NT2/D1 (cell line): Measurements from ENCODE around the gene DAPK1.

ENCODE experiments used
- DNase-seq: peaks from one replicate; pipeline ENCODE4 v3.0.0-alpha.2; 2011; ENCODE audit warnings: low read depth, low spot score
- H3K27me3 ChIP-seq: 2 replicates; pipeline ENCODE4 v1.6.0; 2011; ENCODE audit warnings: mild to moderate bottlenecking; ENCODE audit not compliant: insufficient read length, insufficient read depth
- H3K36me3 ChIP-seq: 2 replicates; pipeline ENCODE4 v1.6.1; 2011; ENCODE audit warnings: mild to moderate bottlenecking, low read length, mixed read lengths; ENCODE audit not compliant: insufficient read depth, insufficient read length
- H3K4me1 ChIP-seq: 2 replicates; pipeline ENCODE4 v1.5.1; 2011; ENCODE audit not compliant: insufficient read depth, insufficient read length
- H3K4me3 ChIP-seq: 2 replicates; pipeline ENCODE4 v1.5.1; 2011; ENCODE audit warnings: low read depth; ENCODE audit not compliant: insufficient read length
- H3K9ac ChIP-seq: 2 replicates; pipeline ENCODE4 v1.6.0; 2011; ENCODE audit warnings: low read depth; ENCODE audit not compliant: insufficient read length
- H3K9me3 ChIP-seq: 2 replicates; pipeline ENCODE4 v1.5.1; 2011; ENCODE audit warnings: mild to moderate bottlenecking, low read length; ENCODE audit not compliant: insufficient read depth
- SUZ12 ChIP-seq: IDR thresholded peaks from 2 replicates; pipeline ENCODE4 v1.6.1; 2011; ENCODE audit not compliant: insufficient read length, insufficient read depth; ENCODE audit errors: extremely low read depth
- YY1 ChIP-seq: IDR thresholded peaks from 2 replicates; pipeline ENCODE4 v1.6.1; 2011; ENCODE audit not compliant: insufficient read length, insufficient read depth
- ZNF274 ChIP-seq: IDR thresholded peaks from 2 replicates; pipeline ENCODE4 v1.6.1; 2011; ENCODE audit warnings: mild to moderate bottlenecking, low read depth, low read length

The DAPK1 gene

GRCh38 chr9:87725356-87725899, 227.8 kb downstream of the DAPK1 start:
- peak overlapping the region; percentile 24 for H3K9ac ChIP-seq
- H3K4me3 ChIP-seq = peak overlapping the region; percentile 79
- no peak for DNase-seq
- H3K4me1 ChIP-seq = no peaks in the 10 kb centered on the region
- TF ChIP-seq ZNF274 (no peak), SUZ12 (no peak), YY1 (no peak)
- no peaks in the 10 kb centered on the region for H3K9me3 ChIP-seq
- peaks cover 30% of the 10 kb centered on the region for H3K36me3 ChIP-seq
- peaks cover 15% of the 10 kb centered on the region for H3K27me3 ChIP-seq

DNA sequence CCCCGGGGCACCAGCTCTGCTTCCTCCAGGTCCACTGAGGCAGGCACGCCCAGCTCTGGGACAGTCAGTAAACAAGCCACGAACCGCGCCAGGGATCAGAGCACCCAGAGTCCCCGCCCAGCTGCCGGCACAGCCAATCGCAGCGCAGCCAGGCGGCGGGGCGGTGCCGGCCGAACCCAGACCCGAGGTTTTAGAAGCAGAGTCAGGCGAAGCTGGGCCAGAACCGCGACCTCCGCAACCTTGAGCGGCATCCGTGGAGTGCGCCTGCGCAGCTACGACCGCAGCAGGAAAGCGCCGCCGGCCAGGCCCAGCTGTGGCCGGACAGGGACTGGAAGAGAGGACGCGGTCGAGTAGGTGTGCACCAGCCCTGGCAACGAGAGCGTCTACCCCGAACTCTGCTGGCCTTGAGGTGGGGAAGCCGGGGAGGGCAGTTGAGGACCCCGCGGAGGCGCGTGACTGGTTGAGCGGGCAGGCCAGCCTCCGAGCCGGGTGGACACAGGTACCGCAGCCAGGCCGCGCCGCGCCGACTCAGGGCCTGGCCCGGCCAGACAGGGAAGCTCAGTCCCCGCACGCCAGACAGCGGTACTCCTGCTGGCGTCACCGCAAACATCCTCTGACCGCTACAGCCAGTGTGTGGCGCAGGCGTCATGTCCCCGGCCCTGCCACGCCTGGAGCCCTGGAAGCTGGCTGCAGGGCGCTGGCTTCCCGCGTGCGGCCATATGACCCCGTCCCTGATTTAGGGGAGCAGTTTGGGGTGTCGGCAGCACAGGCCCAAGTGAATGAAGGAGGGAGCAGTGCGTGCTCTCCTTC, 228.4 kb downstream of the DAPK1 start, which contains the start of gene CTSL:
Gene CTSL, plus strand, starts transcription at position 220 of the 810 bp plus-strand sequence. CDS start 1,485 bp downstream, outside the sequence.
- peaks cover 37% of the 10 kb centered on the region for H3K36me3 ChIP-seq
- peaks cover 13% of the 10 kb centered on the region for H3K27me3 ChIP-seq
- DNase-seq = peak; percentile 76
- peak within 1 kb of the TSS; percentile 92 for H3K9ac ChIP-seq
- no peaks in the 10 kb centered on the region for H3K9me3 ChIP-seq
- no peaks in the 10 kb centered on the region for H3K4me1 ChIP-seq
- peak within 1 kb of the TSS; percentile 79 for H3K4me3 ChIP-seq
- no peak for TF ChIP-seq SUZ12
- TF ChIP-seq ZNF274 = no peak
- TF ChIP-seq YY1 = no peak

DNA sequence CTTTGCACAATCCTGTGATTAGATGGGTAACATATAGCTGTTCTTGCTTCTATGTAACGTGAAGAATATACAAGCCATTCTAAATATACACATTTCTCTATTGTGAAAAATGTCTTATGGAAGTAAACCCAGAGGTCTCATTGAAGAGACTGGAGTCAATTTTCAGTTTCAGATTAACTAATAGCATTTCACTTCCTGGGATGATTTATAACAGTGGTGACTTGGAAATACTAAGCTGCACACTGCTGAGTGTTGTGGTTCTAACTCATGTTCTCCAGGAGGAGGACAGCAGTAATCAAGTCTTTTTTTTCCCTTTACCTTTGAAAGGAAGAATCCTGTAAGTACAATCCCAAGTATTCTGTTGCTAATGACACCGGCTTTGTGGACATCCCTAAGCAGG, 231.6 kb downstream of the DAPK1 start:
- DNase-seq = peak; percentile 25
- peaks cover 51% of the 10 kb centered on the region for H3K36me3 ChIP-seq
- H3K9ac ChIP-seq = no peak overlapping the region

GRCh38 chr9:87731321-87731720, 233.7 kb downstream of the DAPK1 start:
- Histone ChIP-seq H3K27me3 (no peaks in the 10 kb centered on the region), H3K4me3 (no peak overlapping the region), H3K9me3 (no peaks in the 10 kb centered on the region), H3K4me1 (no peaks in the 10 kb centered on the region), H3K36me3 (peaks cover 51% of the 10 kb centered on the region), H3K9ac (no peak overlapping the region)
- no peak for TF ChIP-seq YY1
- no peak for DNase-seq

More for the DNA sequence above, 231.6 kb downstream of the DAPK1 start:
- Histone ChIP-seq H3K4me1 (no peaks in the 10 kb centered on the region), H3K27me3 (peaks cover 13% of the 10 kb centered on the region), H3K4me3 (no peak overlapping the region), H3K9me3 (no peaks in the 10 kb centered on the region)
- TF ChIP-seq SUZ12 (no peak), YY1 (no peak), ZNF274 (no peak)

DNA sequence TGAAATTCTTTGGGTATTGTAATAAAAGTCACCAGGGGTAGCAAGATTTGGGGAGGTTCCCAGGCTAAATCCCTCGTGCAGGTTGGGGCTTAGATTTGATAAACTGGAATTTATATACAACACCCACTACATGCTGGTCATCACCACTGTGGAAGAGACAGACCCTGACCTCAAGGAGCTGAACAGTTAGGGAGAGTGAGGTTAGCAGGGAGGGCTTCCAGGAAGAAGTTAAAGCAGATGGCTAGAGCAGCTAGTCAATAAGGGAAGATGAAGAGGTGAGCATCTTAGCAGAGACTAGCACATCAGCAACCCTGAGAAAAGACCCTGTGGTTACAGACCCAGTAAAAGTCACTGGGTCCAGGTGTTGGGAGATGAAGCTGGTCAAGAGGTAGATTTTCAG, 234.7 kb downstream of the DAPK1 start:
- no peak for TF ChIP-seq YY1
- TF ChIP-seq ZNF274 = no peak
- no peak for TF ChIP-seq SUZ12
- H3K36me3 ChIP-seq = peaks cover 51% of the 10 kb centered on the region
- no peaks in the 10 kb centered on the region for H3K27me3 ChIP-seq
- no peaks in the 10 kb centered on the region for H3K4me1 ChIP-seq
- no peaks in the 10 kb centered on the region for H3K9me3 ChIP-seq
- H3K4me3 ChIP-seq = no peak overlapping the region
- H3K9ac ChIP-seq = no peak overlapping the region
- DNase-seq = no peak

DNA sequence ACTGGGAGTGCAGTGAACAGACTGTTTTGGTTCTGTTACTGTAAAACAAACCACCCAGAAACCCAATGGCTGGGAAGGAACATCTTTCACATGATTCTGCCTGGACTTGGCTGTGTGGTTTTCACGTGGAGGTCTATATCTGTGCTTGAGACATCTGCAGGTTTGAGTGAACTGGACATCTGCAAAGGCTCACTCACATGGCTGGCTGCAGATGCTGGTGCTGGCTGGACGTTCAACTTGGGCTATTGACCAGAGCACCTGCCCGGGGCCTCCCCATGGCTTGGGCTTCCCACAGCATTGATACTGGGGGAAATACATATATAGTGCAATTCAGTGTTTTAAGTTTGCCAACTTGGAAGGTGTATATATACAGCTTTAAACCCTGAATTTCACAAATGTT, 235.1 kb downstream of the DAPK1 start:
- Histone ChIP-seq H3K9me3 (no peaks in the 10 kb centered on the region), H3K36me3 (peaks cover 47% of the 10 kb centered on the region), H3K4me1 (no peaks in the 10 kb centered on the region), H3K4me3 (no peak overlapping the region), H3K9ac (no peak overlapping the region), H3K27me3 (no peaks in the 10 kb centered on the region)
- TF ChIP-seq ZNF274 (no peak), SUZ12 (no peak), YY1 (no peak)
- no peak for DNase-seq

GRCh38 chr9:87733273-87734052, 235.8 kb downstream of the DAPK1 start:
- Histone ChIP-seq H3K4me1 (no peaks in the 10 kb centered on the region), H3K9ac (no peak overlapping the region), H3K4me3 (no peak overlapping the region), H3K9me3 (no peaks in the 10 kb centered on the region), H3K27me3 (no peaks in the 10 kb centered on the region), H3K36me3 (peaks cover 40% of the 10 kb centered on the region)
- TF ChIP-seq SUZ12 (no peak), ZNF274 (no peak)
- DNase-seq = no peak
